ENCODE data around the gene HSPA4L. TPM values are rescaled to one million over a fixed set of nuclear protein-coding genes. Genes with fewer than 3 reads are reported as not detected.

The HSPA4L gene
- total RNA-seq, 6 experiments from 2014 or later, result 1.8 to 14.9 (median 13.0) TPM

GRCh38 chr4:127759893-127760292 lies 22.2 kb upstream of the HSPA4L start:
- peak in 3 of 4 donors; percentile 62 to 96 (median 69) for ATAC-seq
- intact Hi-C loops (cut with DNase I), result no loop called here
- Histone ChIP-seq H3K27me3 (no peaks in the 10 kb centered on the region), H3K9me3 (no peaks in the 10 kb centered on the region), H3K4me1 (no peaks in the 10 kb centered on the region), H3K4me3 (no peak overlapping the region), H3K36me3 (no peaks in the 10 kb centered on the region), H3K27ac (no peak overlapping the region)
- WGBS (ENCODE audit: insufficient coverage, low coverage, low lambda C conversion rate, missing lambda C conversion rate), result 29% methylated on average over 3 of the region's 3 CpGs
- no peak for DNase-seq
- TF ChIP-seq POLR2A (IDR thresholded peaks at IDR 0.05) (no peak), CTCF (IDR thresholded peaks at IDR 0.05) (no peak)

DNA sequence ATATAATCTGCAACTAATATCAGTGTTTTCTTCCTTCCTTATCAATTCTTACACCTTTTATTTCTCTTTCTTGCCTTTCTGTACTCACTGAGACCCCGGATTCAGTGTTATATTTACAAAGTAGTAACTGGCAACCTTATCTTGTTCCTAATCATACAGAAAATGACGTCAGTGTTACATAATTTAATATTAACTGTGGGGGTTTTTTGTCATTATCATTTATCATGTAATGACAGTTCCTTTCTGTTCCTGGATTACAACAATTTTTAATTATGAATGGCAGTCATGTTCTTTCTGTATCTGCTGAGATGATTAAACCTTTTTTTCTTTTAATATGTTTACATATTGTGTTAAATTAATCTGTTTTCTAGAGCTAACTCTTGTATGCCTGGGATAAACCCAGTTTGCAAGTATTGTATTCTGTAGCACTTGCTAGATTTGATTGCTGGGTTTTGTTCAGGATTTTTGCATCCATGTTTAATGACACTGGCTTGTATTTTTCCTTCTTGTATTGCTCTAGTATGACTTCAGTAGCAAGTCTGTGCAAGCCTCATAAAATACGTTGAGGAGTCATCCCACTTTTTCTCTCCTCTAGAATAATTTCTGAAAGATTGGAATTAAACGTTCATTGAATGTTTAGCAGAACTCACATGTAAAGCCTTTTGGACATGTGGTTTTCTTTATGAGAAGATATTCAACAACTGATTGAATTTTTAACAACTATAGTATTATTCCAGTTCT lies 10.4 kb upstream of the HSPA4L start:
- no peak for DNase-seq
- Histone ChIP-seq H3K9me3 (no peaks in the 10 kb centered on the region), H3K36me3 (no peaks in the 10 kb centered on the region), H3K4me1 (no peaks in the 10 kb centered on the region), H3K4me3 (no peak overlapping the region), H3K27me3 (no peaks in the 10 kb centered on the region), H3K27ac (no peak overlapping the region)
- intact Hi-C loops (cut with DNase I), result no loop called here
- 45% methylated on average over 4 of the region's 4 CpGs for WGBS (ENCODE audit: insufficient coverage, low coverage, low lambda C conversion rate, missing lambda C conversion rate)
- ATAC-seq, result no peak
- TF ChIP-seq POLR2A (IDR thresholded peaks at IDR 0.05) (no peak), CTCF (IDR thresholded peaks at IDR 0.05) (no peak)

DNA sequence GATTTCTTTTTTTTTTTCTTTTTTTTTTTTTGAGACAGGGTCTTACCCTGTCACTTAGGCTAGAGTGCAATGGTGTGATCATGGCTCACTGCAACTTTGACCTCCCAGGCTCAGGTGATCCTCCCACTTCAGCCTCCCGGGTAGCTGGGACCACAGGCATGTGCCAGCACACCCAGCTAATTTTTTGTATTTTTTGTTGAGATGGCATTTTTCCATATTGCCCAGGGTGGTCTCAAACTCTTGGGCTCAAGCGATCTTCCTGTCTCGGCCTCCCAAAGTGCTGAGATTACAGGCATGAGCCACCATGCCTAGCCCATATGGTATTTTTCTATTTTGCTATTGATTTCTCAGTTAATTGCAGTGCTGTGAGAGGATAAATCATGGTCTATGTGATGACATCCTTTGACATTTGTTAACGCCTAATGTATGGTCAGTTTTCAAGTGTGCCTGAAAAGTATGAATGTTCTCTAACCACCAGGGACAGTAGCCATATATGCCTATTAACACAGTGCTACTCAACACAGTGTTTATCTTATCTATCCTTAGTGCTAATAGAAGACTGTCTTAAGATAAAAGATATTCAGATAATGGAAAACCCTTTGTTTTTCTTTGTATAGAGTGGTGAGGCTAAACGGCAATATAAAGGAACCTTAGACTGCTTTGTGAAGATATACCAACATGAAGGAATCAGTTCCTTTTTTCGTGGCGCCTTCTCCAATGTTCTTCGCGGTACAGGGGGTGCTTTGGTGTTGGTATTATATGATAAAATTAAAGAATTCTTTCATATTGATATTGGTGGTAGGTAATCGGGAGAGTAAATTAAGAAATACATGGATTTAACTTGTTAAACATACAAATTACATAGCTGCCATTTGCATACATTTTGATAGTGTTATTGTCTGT lies 9.1 kb upstream of the HSPA4L start:
- no peaks in the 10 kb centered on the region for H3K4me1 ChIP-seq
- H3K36me3 ChIP-seq, result no peaks in the 10 kb centered on the region
- H3K4me3 ChIP-seq, result no peak overlapping the region
- WGBS (ENCODE audit: insufficient coverage, low coverage, low lambda C conversion rate, missing lambda C conversion rate), result 76% methylated on average over 10 of the region's 10 CpGs
- intact Hi-C loops (cut with DNase I), result no loop called here
- H3K27me3 ChIP-seq, result no peaks in the 10 kb centered on the region
- TF ChIP-seq POLR2A (IDR thresholded peaks at IDR 0.05), result no peak
- no peak for TF ChIP-seq CTCF (IDR thresholded peaks at IDR 0.05)
- no peaks in the 10 kb centered on the region for H3K9me3 ChIP-seq
- ATAC-seq (no peak), DNase-seq (no peak)
- no peak overlapping the region for H3K27ac ChIP-seq

DNA sequence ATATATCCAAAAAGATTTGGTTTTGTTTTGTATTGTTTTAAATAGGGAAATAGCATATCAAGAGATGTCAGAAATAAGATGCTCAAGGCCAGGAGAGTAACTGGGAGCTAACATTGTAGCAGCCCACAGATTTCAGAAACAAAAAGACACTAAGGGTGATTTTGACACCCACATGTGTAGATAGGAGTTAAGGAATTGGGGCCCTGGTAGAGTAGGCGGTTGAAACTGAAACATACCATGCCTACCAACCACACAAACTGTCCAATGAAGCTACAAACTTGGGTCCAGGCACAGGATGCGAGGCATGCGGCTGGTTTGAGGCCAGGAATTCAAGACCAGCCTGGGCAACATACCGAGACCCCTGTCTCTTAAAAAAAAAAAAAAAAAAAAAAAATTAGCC lies 6.3 kb upstream of the HSPA4L start:
- intact Hi-C loops (cut with DNase I), result no loop called here
- ATAC-seq (no peak), DNase-seq (no peak)
- H3K36me3 ChIP-seq, result no peaks in the 10 kb centered on the region
- no peaks in the 10 kb centered on the region for H3K27me3 ChIP-seq
- no peaks in the 10 kb centered on the region for H3K4me1 ChIP-seq
- WGBS (ENCODE audit: insufficient coverage, low coverage, low lambda C conversion rate, missing lambda C conversion rate), result 92% methylated on average over 2 of the region's 4 CpGs
- TF ChIP-seq POLR2A (IDR thresholded peaks at IDR 0.05) (no peak), CTCF (IDR thresholded peaks at IDR 0.05) (no peak)
- no peak overlapping the region for H3K27ac ChIP-seq
- no peaks in the 10 kb centered on the region for H3K9me3 ChIP-seq
- H3K4me3 ChIP-seq, result no peak overlapping the region

All from right lobe of liver (tissue), 6 donors.